Neural progenitor cell (in vitro differentiated cells): ENCODE measurements around the gene GNG4. TPM values are rescaled to one million over a fixed set of nuclear protein-coding genes. Genes with fewer than 3 reads are reported as not detected.

Experiments used
- DNase-seq: peaks from one replicate; pipeline ENCODE4 v3.0.0-alpha.2; 2016; ENCODE audit warnings: low spot score
- H2AFZ ChIP-seq: fragments of 200-600 bp; sonication (generic); replicated peaks from 2 replicates; pipeline ENCODE4 v1.6.1; 2016; ENCODE audit warnings: antibody characterized with exemption
- H3F3A ChIP-seq: fragments of 200-600 bp; sonication (generic); 2 replicates; pipeline ENCODE4 v1.6.1; 2016; ENCODE audit warnings: antibody characterized with exemption, low read depth
- H3K27ac ChIP-seq: fragments of 200-600 bp; sonication (generic); 2 replicates; pipeline ENCODE4 v1.5.1; 2016; ENCODE audit warnings: mild to moderate bottlenecking
- H3K27me3 ChIP-seq: fragments of 200-600 bp; sonication (generic); 2 replicates; pipeline ENCODE4 v1.6.1; 2016; ENCODE audit warnings: mild to moderate bottlenecking, moderate library complexity
- H3K36me3 ChIP-seq: fragments of 200-600 bp; sonication (generic); 2 replicates; pipeline ENCODE4 v1.5.1; 2016
- H3K4me1 ChIP-seq: fragments of 200-600 bp; sonication (generic); 2 replicates; pipeline ENCODE4 v1.6.1; 2016; ENCODE audit warnings: mixed run types
- H3K4me2 ChIP-seq: fragments of 200-600 bp; sonication (generic); 2 replicates; pipeline ENCODE4 v1.6.1; 2016
- H3K4me3 ChIP-seq: fragments of 200-600 bp; sonication (generic); 2 replicates; pipeline ENCODE4 v1.5.1; 2016
- H3K79me2 ChIP-seq: fragments of 200-600 bp; sonication (generic); 2 replicates; pipeline ENCODE4 v1.6.1; 2016; ENCODE audit warnings: low read depth
- H3K9ac ChIP-seq: fragments of 200-600 bp; sonication (generic); 2 replicates; pipeline ENCODE4 v1.6.1; 2016
- H3K9me3 ChIP-seq: fragments of 200-600 bp; sonication (generic); 2 replicates; pipeline ENCODE4 v1.5.1; 2016; ENCODE audit warnings: low read depth
- H4K20me1 ChIP-seq: fragments of 200-600 bp; sonication (generic); 2 replicates; pipeline ENCODE4 v1.6.1; 2016; ENCODE audit warnings: low read depth
- H3K27ac Mint-ChIP-seq: 3 replicates; pipeline ENCODE4 v1.8.0; 2021; ENCODE audit warnings: mixed read lengths
- H3K27me3 Mint-ChIP-seq: 2 replicates; pipeline ENCODE4 v1.8.0; 2022; ENCODE audit warnings: low read depth, mild to moderate bottlenecking, inconsistent platforms, moderate library complexity, mixed read lengths; ENCODE audit not compliant: insufficient read depth
- H3K36me3 Mint-ChIP-seq: 3 replicates; pipeline ENCODE4 v1.8.0; 2021; ENCODE audit warnings: mixed read lengths
- H3K4me1 Mint-ChIP-seq: 3 replicates; pipeline ENCODE4 v1.8.0; 2021; ENCODE audit warnings: mixed read lengths
- H3K4me3 Mint-ChIP-seq: 3 replicates; pipeline ENCODE4 v1.8.0; 2021; ENCODE audit warnings: mild to moderate bottlenecking, moderate library complexity, mixed read lengths
- H3K9me3 Mint-ChIP-seq: 3 replicates; pipeline ENCODE4 v1.8.0; 2020; ENCODE audit warnings: mixed read lengths
- CTCF ChIP-seq: fragments of 200-600 bp; sonication (generic); IDR thresholded peaks from 2 replicates; pipeline ENCODE4 v1.5.1; 2017; ENCODE audit warnings: antibody characterized with exemption, mild to moderate bottlenecking
- EZH2 ChIP-seq: fragments of 200-600 bp; sonication (generic); IDR thresholded peaks from 2 replicates; pipeline ENCODE4 v1.6.1; 2017; ENCODE audit warnings: antibody characterized with exemption, mild to moderate bottlenecking, moderate library complexity
- EZH2phosphoT487 ChIP-seq: fragments of 200-600 bp; sonication (generic); IDR thresholded peaks from 2 replicates; pipeline ENCODE4 v1.6.1; 2017; ENCODE audit warnings: antibody characterized with exemption
- total RNA-seq: library from RNA; depleted of rRNA; stranded (reverse); fragments of >200 nt; gene quantifications from 2 replicates; pipeline ENCODE4 v1.2.3, GENCODE V29; 2015; ENCODE audit warnings: low replicate concordance

GNG4 gene
- total RNA-seq, 1 donor from 2014 or later = 14.9 TPM

- Mint-ChIP-seq H3K36me3 (peaks cover 44% of the 10 kb centered on the region), H3K4me1 (peaks cover 2% of the 10 kb centered on the region), H3K27me3 (peaks cover 17% of the 10 kb centered on the region), H3K9me3 (peaks cover 27% of the 10 kb centered on the region), H3K4me3 (no peak overlapping the region), H3K27ac (no peak overlapping the region)
- no peak overlapping the region for H3K4me3 ChIP-seq
- H3K79me2 ChIP-seq = no peaks in the 10 kb centered on the region
- no peak overlapping the region for H2AFZ ChIP-seq
- no peaks in the 10 kb centered on the region for H3K4me1 ChIP-seq
- H3K27ac ChIP-seq = no peak overlapping the region
- no peaks in the 10 kb centered on the region for H3K36me3 ChIP-seq
- H3K27me3 ChIP-seq = no peaks in the 10 kb centered on the region
- no peak for TF ChIP-seq EZH2phosphoT487
- TF ChIP-seq CTCF = no peak
- no peak for TF ChIP-seq EZH2
- no peaks in the 10 kb centered on the region for H3F3A ChIP-seq
- H3K9me3 ChIP-seq = no peaks in the 10 kb centered on the region
- H3K4me2 ChIP-seq = no peak overlapping the region
- no peak overlapping the region for H3K9ac ChIP-seq
- H4K20me1 ChIP-seq = no peaks in the 10 kb centered on the region
- no peak for DNase-seq
Observed at GRCh38 chr1:235588156-235588555, 61.4 kb downstream of the GNG4 start.

GRCh38 chr1:235586992-235587391 is 62.6 kb downstream of the GNG4 start:
- Histone ChIP-seq H3K4me2 (no peak overlapping the region), H3F3A (no peaks in the 10 kb centered on the region), H3K9ac (no peak overlapping the region), H3K4me3 (no peak overlapping the region), H3K27me3 (no peaks in the 10 kb centered on the region), H2AFZ (no peak overlapping the region), H3K79me2 (no peaks in the 10 kb centered on the region), H3K9me3 (no peaks in the 10 kb centered on the region), H4K20me1 (no peaks in the 10 kb centered on the region), H3K36me3 (no peaks in the 10 kb centered on the region), H3K4me1 (no peaks in the 10 kb centered on the region), H3K27ac (no peak overlapping the region)
- no peak overlapping the region for H3K27ac Mint-ChIP-seq
- TF ChIP-seq CTCF (no peak), EZH2phosphoT487 (no peak), EZH2 (no peak)
- peaks cover 27% of the 10 kb centered on the region for H3K9me3 Mint-ChIP-seq
- peaks cover 17% of the 10 kb centered on the region for H3K27me3 Mint-ChIP-seq
- peaks cover 45% of the 10 kb centered on the region for H3K36me3 Mint-ChIP-seq
- peaks cover 2% of the 10 kb centered on the region for H3K4me1 Mint-ChIP-seq
- DNase-seq = no peak
- no peak overlapping the region for H3K4me3 Mint-ChIP-seq

- H3K27me3 ChIP-seq = no peaks in the 10 kb centered on the region
- no peaks in the 10 kb centered on the region for H3K79me2 ChIP-seq
- H3K9me3 ChIP-seq = no peaks in the 10 kb centered on the region
- H3K36me3 Mint-ChIP-seq = peaks cover 44% of the 10 kb centered on the region
- peak overlapping the region; percentile 36 for H3K4me3 Mint-ChIP-seq
- no peaks in the 10 kb centered on the region for H4K20me1 ChIP-seq
- H3K4me1 Mint-ChIP-seq = peaks cover 2% of the 10 kb centered on the region
- no peak overlapping the region for H3K27ac ChIP-seq
- DNase-seq = peak; percentile 26
- H3K4me1 ChIP-seq = no peaks in the 10 kb centered on the region
- no peak overlapping the region for H3K4me2 ChIP-seq
- H3K27me3 Mint-ChIP-seq = peaks cover 15% of the 10 kb centered on the region
- no peak for TF ChIP-seq EZH2phosphoT487
- TF ChIP-seq CTCF = peak; percentile 27
- no peak for TF ChIP-seq EZH2
- H2AFZ ChIP-seq = no peak overlapping the region
- H3K27ac Mint-ChIP-seq = no peak overlapping the region
- H3F3A ChIP-seq = no peaks in the 10 kb centered on the region
- peaks cover 27% of the 10 kb centered on the region for H3K9me3 Mint-ChIP-seq
- no peak overlapping the region for H3K9ac ChIP-seq
- H3K4me3 ChIP-seq = no peak overlapping the region
- H3K36me3 ChIP-seq = no peaks in the 10 kb centered on the region
Observed at GRCh38 chr1:235586413-235586812, 63.2 kb downstream of the GNG4 start.
